ENCODE results near the gene SERPINA3.

DNA sequence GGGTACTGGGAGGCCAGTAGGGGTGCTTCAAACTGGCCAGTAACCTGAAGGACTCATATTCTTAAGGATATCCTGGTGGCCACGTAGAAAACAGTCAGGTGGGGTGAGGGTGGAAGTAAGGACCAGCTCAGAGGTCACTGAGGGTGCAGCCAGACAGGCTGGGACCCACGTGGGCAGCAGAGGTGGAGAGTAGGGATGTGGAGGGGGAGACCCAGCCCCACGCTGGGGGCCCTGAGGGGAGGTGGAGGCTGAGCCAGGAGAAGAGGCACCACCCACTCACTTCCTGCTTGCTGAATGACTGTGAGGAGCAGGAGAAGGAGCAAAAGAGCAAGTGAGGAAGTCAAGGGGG, 12.6 kb upstream of the SERPINA3 start:
- TF ChIP-seq CTCF (conservative IDR thresholded peaks at IDR 0.05) (no peak), ZFX (IDR thresholded peaks at IDR 0.05) (no peak)
